Endometrial microvascular endothelial cells (primary cell): Measurements from ENCODE around the gene CD2AP. TPM values are rescaled to one million over a fixed set of nuclear protein-coding genes. Genes with fewer than 3 reads are reported as not detected.

Experiments used
- in situ Hi-C: cut with HindIII; loops from 2 replicates; pipeline ENCODE4 v1.10.0; 2017; ENCODE audit warnings: low sequenced_read_pairs, low pct_unique_long_range_greater_than_20kb; ENCODE audit errors: inconsistent ontology term
- total RNA-seq: library from RNA; depleted of rRNA; stranded (reverse); fragments of >200 nt; gene quantifications from one replicate; pipeline ENCODE4 v1.2.3, GENCODE V29; 2015; ENCODE audit errors: inconsistent ontology term

CD2AP gene
- total RNA-seq, 1 donor from 2014 or later, result 29.1 TPM

DNA sequence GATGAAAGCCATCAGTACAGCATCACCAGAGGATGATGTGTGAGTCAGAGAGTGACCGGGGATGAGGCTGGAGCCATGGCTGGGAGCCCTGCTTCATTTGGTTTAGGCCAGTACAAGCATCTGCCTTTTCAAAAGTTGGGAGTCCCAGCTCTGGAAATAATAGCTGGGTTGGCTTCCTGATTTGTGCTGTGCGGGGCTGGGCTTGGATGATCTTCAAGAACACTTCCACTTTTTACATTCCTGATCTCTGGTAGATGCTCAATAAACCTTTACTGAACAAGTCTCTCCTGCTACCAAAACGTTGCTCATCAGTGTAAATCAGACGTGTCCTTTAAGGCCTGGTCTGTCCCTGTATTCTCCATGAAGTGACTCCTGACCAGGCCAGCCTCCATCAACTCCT lies 176.7 kb downstream of the CD2AP start:
- in situ Hi-C loops, result no loop called here

DNA sequence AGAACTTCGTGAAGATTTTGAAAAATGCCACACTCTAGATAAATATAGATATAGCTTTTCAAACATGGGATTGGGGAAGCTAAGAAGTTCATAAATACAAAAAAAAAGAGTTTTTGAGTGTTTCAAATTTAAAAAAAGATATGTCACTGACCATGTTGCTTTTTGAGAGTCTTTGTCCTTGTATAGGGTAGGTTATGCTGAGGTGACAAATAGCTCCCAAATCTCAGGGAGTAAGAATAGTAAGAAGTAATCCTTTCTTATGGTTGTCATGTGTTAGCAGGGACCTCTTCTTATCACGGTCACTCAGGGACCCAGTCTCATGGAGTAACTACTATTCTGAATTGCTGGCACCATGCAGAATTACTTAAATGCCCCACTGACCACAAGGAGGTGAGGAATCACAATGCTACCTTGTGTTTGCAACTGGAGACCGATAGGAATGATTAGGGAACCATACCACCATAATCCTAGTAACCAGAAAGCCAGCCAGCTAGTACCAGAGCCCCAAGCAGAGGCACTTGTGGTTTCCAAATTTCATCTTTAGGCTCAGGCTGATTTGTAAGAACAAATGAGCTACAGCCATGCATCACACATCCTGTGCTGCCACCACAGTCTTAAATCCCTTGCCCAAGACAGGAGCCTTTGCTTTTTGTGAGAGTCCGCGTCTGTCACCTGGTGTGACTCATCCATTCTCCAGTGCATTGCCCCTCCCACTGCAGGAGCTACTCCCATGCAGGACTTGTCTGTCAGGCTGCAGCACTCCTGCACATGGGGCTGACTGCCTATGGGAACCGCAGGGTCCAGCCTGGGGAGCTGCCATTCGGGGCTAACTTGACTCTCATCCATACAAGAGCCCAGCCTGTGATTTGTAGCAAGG lies 178.4 kb downstream of the CD2AP start:
- in situ Hi-C loops, result no loop called here

GRCh38 chr6:47661960-47662359 lies 184.4 kb downstream of the CD2AP start:
- in situ Hi-C loops, result no loop called here

- in situ Hi-C loops, result no loop called here
Observed at GRCh38 chr6:47663462-47664216, 186.1 kb downstream of the CD2AP start.

- in situ Hi-C loops, result no loop called here
Observed at GRCh38 chr6:47665112-47665511, 187.5 kb downstream of the CD2AP start.

GRCh38 chr6:47669684-47670513 lies 192.3 kb downstream of the CD2AP start:
- in situ Hi-C loops, result no loop called here

- in situ Hi-C loops, result no loop called here
Observed at GRCh38 chr6:47670851-47671250, 193.3 kb downstream of the CD2AP start.

DNA sequence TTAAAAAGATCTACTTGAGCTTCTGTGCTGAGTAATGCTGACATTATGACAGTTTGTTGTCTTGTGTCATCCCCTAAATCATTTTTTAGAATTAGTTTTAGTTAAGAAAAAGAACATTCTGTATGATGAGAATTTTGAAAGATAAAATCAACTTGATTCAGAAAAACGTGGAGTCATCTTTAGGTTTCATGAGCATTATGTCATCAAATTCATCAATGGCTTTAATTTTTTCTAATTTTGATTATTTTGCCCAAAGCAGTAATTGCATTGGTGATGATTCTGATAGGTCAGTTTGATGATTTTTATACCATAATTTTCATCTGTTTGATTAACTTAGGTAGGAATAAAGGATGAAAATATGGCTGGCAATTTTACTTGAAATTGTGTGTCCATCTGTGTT lies 194.2 kb downstream of the CD2AP start:
- in situ Hi-C loops, result no loop called here

- in situ Hi-C loops, result no loop called here
Observed at GRCh38 chr6:47672816-47673215, 195.2 kb downstream of the CD2AP start.

DNA sequence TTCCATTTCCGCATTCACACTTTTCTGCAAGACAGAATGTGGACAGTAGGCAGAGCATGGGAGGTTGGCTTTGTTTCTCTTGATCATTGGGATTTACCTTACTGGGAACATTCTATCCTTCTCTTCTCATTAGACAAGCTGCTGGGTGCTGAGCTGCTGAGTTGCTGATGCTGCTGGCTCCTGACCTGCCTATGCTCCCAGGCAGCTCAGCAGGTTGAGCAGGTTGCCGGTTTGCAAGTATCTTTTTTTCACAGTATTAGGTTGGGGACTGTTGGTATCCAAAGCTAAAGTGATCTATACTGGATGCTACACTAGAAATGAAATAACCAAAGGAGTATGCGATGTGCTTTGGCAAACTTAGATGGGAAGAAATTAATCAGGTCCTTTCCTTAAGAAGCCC lies 197.1 kb downstream of the CD2AP start:
- in situ Hi-C loops, result no loop called here

Other genes starting within 250 kb of the CD2AP start
- 15.7 TPM for gene TNFRSF21, start 167.9 kb upstream of the CD2AP start, total RNA-seq
- gene ADGRF4, start 220.8 kb downstream of the CD2AP start, total RNA-seq, result not detected